Natural killer cell (primary cell): ENCODE measurements around the gene CBFA2T3. TPM values are rescaled to one million over a fixed set of nuclear protein-coding genes. Genes with fewer than 3 reads are reported as not detected.

ENCODE experiments used
- ATAC-seq, 3 donors: fragments of 150-1000 bp in 2 of 3; fragments of 200-7000 bp in 1 of 3; cut with Tn5 transposase; 1 replicate in 1 of 3; 2 replicates in 2 of 3; pipeline ENCODE4 v1.10.0; 2021; ENCODE audit warnings: mild to moderate bottlenecking in 2 of 3, moderate library complexity in 2 of 3
- DNase-seq, 2 donors: peaks; one replicate each; pipeline versions ENCODE4 v3.0.0 to v3.0.0-alpha.2; 2013 to 2021; ENCODE audit warnings: mixed read lengths in 1 of 2
- H3K27ac ChIP-seq: one replicate; pipeline ENCODE4 v1.5.1; 2013; ENCODE audit warnings: mild to moderate bottlenecking, low read length
- H3K27me3 ChIP-seq: one replicate; pipeline ENCODE4 v1.6.1; 2013; ENCODE audit warnings: low read length; ENCODE audit not compliant: control insufficient read depth, insufficient read depth
- H3K36me3 ChIP-seq: one replicate; pipeline ENCODE4 v1.6.1; 2013; ENCODE audit warnings: low read length; ENCODE audit not compliant: control insufficient read depth, insufficient read depth
- H3K4me1 ChIP-seq: one replicate; pipeline ENCODE4 v1.6.1; 2013; ENCODE audit warnings: low read length; ENCODE audit not compliant: control insufficient read depth, insufficient read depth
- H3K4me3 ChIP-seq: one replicate; pipeline ENCODE4 v1.5.1; 2013; ENCODE audit warnings: low read length
- H3K9me3 ChIP-seq: one replicate; pipeline ENCODE4 v1.6.1; 2013; ENCODE audit warnings: low read length; ENCODE audit not compliant: control insufficient read depth, insufficient read depth
- H3K27ac Mint-ChIP-seq, 2 donors: one replicate each; pipeline ENCODE4 v1.8.0; 2022; ENCODE audit warnings: mild to moderate bottlenecking in 2 of 2, mixed read lengths in 2 of 2, moderate library complexity in 1 of 2
- H3K27me3 Mint-ChIP-seq, 2 donors: one replicate each; pipeline ENCODE4 v1.8.0; 2022; ENCODE audit warnings: low read depth in 2 of 2, mixed read lengths in 2 of 2
- H3K36me3 Mint-ChIP-seq: one replicate; pipeline ENCODE4 v1.8.0; 2022; ENCODE audit warnings: mixed read lengths
- H3K4me1 Mint-ChIP-seq, 2 donors: one replicate each; pipeline ENCODE4 v1.8.0; 2022; ENCODE audit warnings: mixed read lengths in 2 of 2
- H3K4me3 Mint-ChIP-seq: one replicate; pipeline ENCODE4 v1.8.0; 2022; ENCODE audit warnings: mild to moderate bottlenecking, moderate library complexity, mixed read lengths
- H3K9me3 Mint-ChIP-seq, 2 donors: one replicate each; pipeline ENCODE4 v1.8.0; 2022; ENCODE audit warnings: mixed read lengths in 2 of 2
- WGBS: methylation state at CpG from one replicate; pipeline ENCODE4 v1.1.7; 2013; ENCODE audit warnings: missing lambda C conversion rate; ENCODE audit not compliant: insufficient coverage; 5-methylcytosine and 5-hydroxymethylcytosine counted together
- intact Hi-C: fragments of 100-400 bp; cut with micrococcal nuclease; formaldehyde crosslinking; loops from one replicate; pipeline ENCODE4 v1.14.2; 2022
- total RNA-seq, 4 donors: library from RNA; stranded (reverse); fragments of 120-200 nt in 1 of 4; gene quantifications; one replicate each; pipeline versions ENCODE4 v1.2.3 to v1.2.4, GENCODE V29; 2013 to 2022
- TF ChIP-seq, protein P1 (sequence below): fragments of 200-600 bp; IDR thresholded peaks from one replicate; pipeline ENCODE4 v1.8.0; 2022; ENCODE audit warnings: antibody characterized with exemption

Gene CBFA2T3
- total RNA-seq, 3 donors from 2014 or later (not counting 1 experiment from before 2014, with no cell fraction given) = 2.5 to 7.8 (median 4.2) TPM

DNA sequence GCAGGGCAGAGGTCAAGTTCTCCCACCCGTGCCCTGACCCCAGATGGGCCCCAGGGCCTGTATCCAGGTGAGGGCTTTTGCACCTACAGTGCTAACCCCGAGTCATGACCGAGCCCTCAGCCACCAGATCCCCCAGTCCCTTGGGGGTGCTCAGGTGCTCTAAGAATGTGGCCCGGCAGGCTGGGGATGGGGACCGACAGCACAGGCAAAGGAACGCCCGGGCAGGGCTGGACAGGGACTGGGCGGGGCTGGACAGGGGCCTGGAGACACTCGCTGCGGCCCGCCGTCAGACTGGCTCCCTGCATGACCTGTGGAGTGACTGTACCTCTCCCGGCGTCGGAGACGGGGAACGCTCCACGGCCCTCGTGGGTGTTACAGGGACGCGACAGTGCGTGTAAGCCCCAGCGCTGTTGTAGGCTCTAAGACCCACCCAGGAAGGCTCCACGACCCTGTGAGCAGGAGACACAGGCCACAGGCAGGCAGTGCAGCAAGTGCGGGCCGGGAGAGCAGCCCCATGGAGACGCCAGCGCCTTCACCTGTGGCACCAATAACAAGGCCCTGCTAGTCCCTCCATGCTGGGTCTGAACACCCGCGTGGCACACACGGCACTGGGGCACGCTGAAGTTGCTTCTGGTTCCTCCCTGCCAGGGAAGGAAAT, 38.8 kb downstream of the CBFA2T3 start:
- Mint-ChIP-seq H3K9me3 (no peaks in the 10 kb centered on the region), H3K27me3 (peaks cover 8 to 18% of the 10 kb centered on the region in 2 donors), H3K27ac (no peak overlapping the region), H3K4me3 (no peak overlapping the region), H3K4me1 (peaks cover 0 to 6% of the 10 kb centered on the region in 2 donors), H3K36me3 (no peaks in the 10 kb centered on the region)
- DNase-seq = no peak
- no peak overlapping the region for H3K27ac ChIP-seq
- H3K36me3 ChIP-seq = no peaks in the 10 kb centered on the region
- peaks cover 59% of the 10 kb centered on the region for H3K4me1 ChIP-seq
- peaks cover 20% of the 10 kb centered on the region for H3K27me3 ChIP-seq
- H3K9me3 ChIP-seq = no peaks in the 10 kb centered on the region
- TF ChIP-seq, protein P1, sequence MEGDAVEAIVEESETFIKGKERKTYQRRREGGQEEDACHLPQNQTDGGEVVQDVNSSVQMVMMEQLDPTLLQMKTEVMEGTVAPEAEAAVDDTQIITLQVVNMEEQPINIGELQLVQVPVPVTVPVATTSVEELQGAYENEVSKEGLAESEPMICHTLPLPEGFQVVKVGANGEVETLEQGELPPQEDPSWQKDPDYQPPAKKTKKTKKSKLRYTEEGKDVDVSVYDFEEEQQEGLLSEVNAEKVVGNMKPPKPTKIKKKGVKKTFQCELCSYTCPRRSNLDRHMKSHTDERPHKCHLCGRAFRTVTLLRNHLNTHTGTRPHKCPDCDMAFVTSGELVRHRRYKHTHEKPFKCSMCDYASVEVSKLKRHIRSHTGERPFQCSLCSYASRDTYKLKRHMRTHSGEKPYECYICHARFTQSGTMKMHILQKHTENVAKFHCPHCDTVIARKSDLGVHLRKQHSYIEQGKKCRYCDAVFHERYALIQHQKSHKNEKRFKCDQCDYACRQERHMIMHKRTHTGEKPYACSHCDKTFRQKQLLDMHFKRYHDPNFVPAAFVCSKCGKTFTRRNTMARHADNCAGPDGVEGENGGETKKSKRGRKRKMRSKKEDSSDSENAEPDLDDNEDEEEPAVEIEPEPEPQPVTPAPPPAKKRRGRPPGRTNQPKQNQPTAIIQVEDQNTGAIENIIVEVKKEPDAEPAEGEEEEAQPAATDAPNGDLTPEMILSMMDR = no peak
- no peak overlapping the region for H3K4me3 ChIP-seq
- intact Hi-C loops = no loop called here
- ATAC-seq = no peak
- WGBS = 74% methylated on average over 32 of the region's 32 CpGs

DNA sequence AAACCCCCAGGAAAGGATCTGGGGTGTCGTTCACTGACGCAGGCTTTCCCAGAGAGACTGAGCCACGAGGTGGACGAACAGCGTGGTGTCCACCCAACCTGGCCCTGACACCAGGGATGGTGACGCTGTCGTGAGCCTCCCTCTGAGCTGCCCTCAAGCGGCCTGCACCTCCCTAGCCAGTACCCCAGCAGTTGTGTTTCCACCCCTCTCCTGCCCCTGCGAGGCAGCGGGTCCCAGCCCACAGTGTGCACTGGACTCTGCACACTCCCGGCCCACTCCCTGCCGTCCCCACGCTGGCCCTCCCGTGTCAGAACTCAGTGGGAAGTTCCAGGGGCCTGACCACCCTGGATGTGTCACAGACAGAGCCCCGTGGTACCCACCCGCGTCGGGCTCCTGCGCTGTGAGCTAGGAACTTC, 39.8 kb downstream of the CBFA2T3 start:
- Mint-ChIP-seq H3K9me3 (no peaks in the 10 kb centered on the region), H3K27me3 (peaks cover 8 to 16% of the 10 kb centered on the region in 2 donors), H3K27ac (no peak overlapping the region), H3K4me3 (no peak overlapping the region), H3K4me1 (peaks cover 0 to 6% of the 10 kb centered on the region in 2 donors), H3K36me3 (no peaks in the 10 kb centered on the region)
- ATAC-seq = no peak
- DNase-seq = no peak
- intact Hi-C loops = no loop called here
- H3K27ac ChIP-seq = no peak overlapping the region
- TF ChIP-seq, protein P1 = no peak
- no peaks in the 10 kb centered on the region for H3K9me3 ChIP-seq
- WGBS = 64% methylated on average over 19 of the region's 19 CpGs
- peaks cover 12% of the 10 kb centered on the region for H3K27me3 ChIP-seq
- no peak overlapping the region for H3K4me3 ChIP-seq
- no peaks in the 10 kb centered on the region for H3K36me3 ChIP-seq
- peaks cover 48% of the 10 kb centered on the region for H3K4me1 ChIP-seq

DNA sequence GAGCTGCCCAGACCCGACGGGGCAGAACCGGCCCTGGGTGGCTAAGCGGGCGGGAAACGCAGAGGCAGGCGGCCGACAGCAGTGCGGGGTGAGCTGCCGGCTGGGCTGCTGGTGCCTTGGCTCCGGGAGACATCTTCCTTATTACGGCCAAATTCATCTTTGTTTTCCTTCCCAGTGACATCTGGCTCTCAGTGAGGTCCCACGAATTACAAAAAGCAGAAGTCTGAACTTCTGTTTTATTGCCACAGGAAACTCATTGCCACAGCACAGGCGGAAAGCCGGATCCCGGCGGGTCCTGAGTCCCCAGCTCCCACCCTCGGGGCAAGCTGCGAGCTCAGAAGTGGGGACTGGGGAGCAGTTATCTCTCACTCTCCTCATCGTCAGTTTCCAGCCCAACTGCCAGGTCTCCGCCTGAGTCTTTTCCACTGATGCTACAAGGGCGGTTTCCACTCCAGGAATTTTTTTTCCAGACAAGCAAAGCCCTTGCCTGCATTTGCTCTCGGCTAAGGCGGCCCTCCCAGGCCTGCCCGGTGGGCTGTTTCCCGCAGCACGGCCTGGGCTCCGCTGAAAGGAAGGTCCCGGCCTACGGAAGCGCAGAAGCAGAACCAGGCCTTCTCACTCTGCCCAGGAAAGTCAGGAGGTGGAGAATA, 40.3 kb downstream of the CBFA2T3 start:
- no peak overlapping the region for H3K4me3 Mint-ChIP-seq
- DNase-seq = no peak

More for the DNA sequence above, 40.3 kb downstream of the CBFA2T3 start:
- intact Hi-C loops = no loop called here
- H3K27ac ChIP-seq = no peak overlapping the region
- Mint-ChIP-seq H3K27me3 (peaks cover 8 to 13% of the 10 kb centered on the region in 2 donors), H3K4me1 (peaks cover 0 to 6% of the 10 kb centered on the region in 2 donors), H3K36me3 (no peaks in the 10 kb centered on the region), H3K9me3 (no peaks in the 10 kb centered on the region), H3K27ac (no peak overlapping the region)
- WGBS = 29% methylated on average over 31 of the region's 31 CpGs
- TF ChIP-seq, protein P1 = no peak
- ATAC-seq = peak in 1 of 3 donors; percentile 30
- peak overlapping the region; percentile 10 for H3K4me3 ChIP-seq
- H3K9me3 ChIP-seq = no peaks in the 10 kb centered on the region
- peaks cover 44% of the 10 kb centered on the region for H3K4me1 ChIP-seq
- H3K36me3 ChIP-seq = no peaks in the 10 kb centered on the region
- H3K27me3 ChIP-seq = peaks cover 8% of the 10 kb centered on the region
